H1 (cell line): Measurements from ENCODE around the gene GSTM3. TPM values are rescaled to one million over a fixed set of nuclear protein-coding genes. Genes with fewer than 3 reads are reported as not detected.
A peak's percentile ranks its signal among the peaks of the same experiment; 100 is the strongest.

Experiments used
- CTCF ChIA-PET: fragments of 300-600 bp; sonication (Branson Sonifier 250); formaldehyde crosslinking; loops from one replicate; lab custom pipeline; 2021; ENCODE audit not compliant: partially characterized antibody; lab: Charles Lee
- POLR2A ChIA-PET: fragments of 300-600 bp; sonication (Branson Sonifier 250); formaldehyde crosslinking; loops from one replicate; lab custom pipeline; 2021; ENCODE audit warnings: inconsistent platforms; ENCODE audit not compliant: partially characterized antibody; lab: Charles Lee
- DNase-seq, 2 experiments: peaks; one replicate each; pipeline versions ENCODE4 v3.0.0 to v3.0.0-alpha.2; 2010 to 2022; ENCODE audit warnings: low spot score in 2 of 2, low read depth in 1 of 2, mixed read lengths in 1 of 2
- FAIRE-seq: peaks from 2 replicates; lab custom pipeline; 2011; peaks lifted over from hg19 to GRCh38; lab: Jason Lieb, UNC
- H2AFZ ChIP-seq: 2 replicates; pipeline ENCODE4 v1.8.1; 2012; ENCODE audit warnings: low read length, inconsistent platforms
- H2AK5ac ChIP-seq: 2 replicates; pipeline ENCODE4 v1.6.1; 2013; ENCODE audit warnings: low read depth, low read length
- H2BK120ac ChIP-seq: replicated peaks from 2 replicates; pipeline ENCODE3; 2013; ENCODE audit warnings: low read depth, low read length, inconsistent platforms
- H2BK12ac ChIP-seq: 2 replicates; pipeline ENCODE4 v1.6.1; 2013; ENCODE audit warnings: low read depth, low read length
- H2BK15ac ChIP-seq: 2 replicates; pipeline ENCODE4 v1.6.1; 2013; ENCODE audit warnings: low read length
- H2BK20ac ChIP-seq: 2 replicates; pipeline ENCODE4 v1.6.1; 2013; ENCODE audit warnings: low read length
- H2BK5ac ChIP-seq: 2 replicates; pipeline ENCODE4 v1.6.1; 2013; ENCODE audit warnings: low read depth, low read length
- H3K14ac ChIP-seq: 2 replicates; pipeline ENCODE4 v1.6.1; 2013; ENCODE audit warnings: inconsistent platforms; ENCODE audit not compliant: insufficient read length
- H3K18ac ChIP-seq: 2 replicates; pipeline ENCODE4 v1.6.1; 2013; ENCODE audit warnings: low read length; ENCODE audit errors: extremely low read depth
- H3K23ac ChIP-seq: 2 replicates; pipeline ENCODE4 v1.6.1; 2013; ENCODE audit warnings: inconsistent platforms; ENCODE audit not compliant: insufficient read length
- H3K23me2 ChIP-seq: 2 replicates; pipeline ENCODE4 v1.6.1; 2013; ENCODE audit warnings: low read depth, low read length
- H3K27ac ChIP-seq: 2 replicates; pipeline ENCODE4 v1.6.1; 2011; ENCODE audit warnings: low read depth, low read length, inconsistent platforms
- H3K27me3 ChIP-seq, 4 experiments: replicated peaks in 1 of 4; 1 replicate in 1 of 4; 2 replicates in 3 of 4; pipeline versions ENCODE4 v1.6.1 to v1.8.1; 2011 to 2013; ENCODE audit warnings: low read length in 3 of 4, mild to moderate bottlenecking in 3 of 4, inconsistent platforms in 2 of 4, mixed read lengths in 2 of 4, moderate library complexity in 1 of 4; ENCODE audit not compliant: control insufficient read depth in 3 of 4, insufficient read depth in 3 of 4; ENCODE audit errors: extremely low read depth in 1 of 4
- H3K36me3 ChIP-seq, 4 experiments: 2 replicates each; pipeline versions ENCODE4 v1.6.1 to v1.8.1; 2011 to 2013; ENCODE audit warnings: mild to moderate bottlenecking in 4 of 4, low read length in 3 of 4, moderate library complexity in 2 of 4, control low read depth in 1 of 4, inconsistent platforms in 1 of 4; ENCODE audit not compliant: insufficient read depth in 4 of 4, control insufficient read depth in 2 of 4
- H3K4ac ChIP-seq: replicated peaks from 2 replicates; pipeline ENCODE3; 2013; ENCODE audit warnings: low read length, low read depth, mixed read lengths, inconsistent platforms; ENCODE audit not compliant: insufficient read length
- H3K4me1 ChIP-seq, 4 experiments: replicated peaks in 1 of 4; 1 replicate in 1 of 4; 2 replicates in 3 of 4; pipeline versions ENCODE4 v1.6.1 to v1.8.1; 2011 to 2013; ENCODE audit warnings: low read length in 3 of 4, inconsistent platforms in 2 of 4, mixed read lengths in 1 of 4; ENCODE audit not compliant: insufficient read depth in 4 of 4, control insufficient read depth in 3 of 4
- H3K4me2 ChIP-seq, 2 experiments: 2 replicates each; pipeline versions ENCODE4 v1.6.1 to v1.8.1; 2011 to 2013; ENCODE audit warnings: low read depth in 2 of 2, low read length in 2 of 2, control low read depth in 1 of 2, inconsistent platforms in 1 of 2, mild to moderate bottlenecking in 1 of 2; ENCODE audit not compliant: insufficient read depth in 1 of 2
- H3K4me3 ChIP-seq, 4 experiments: fragments of 200-600, 300-600 bp in 1 of 4; sonication (generic), shearing (Covaris generic), sonication (Bioruptor Twin) in 1 of 4; 2 replicates each; pipeline versions ENCODE4 v1.5.1 to v1.8.1; 2011 to 2016; ENCODE audit warnings: low read length in 4 of 4, low read depth in 3 of 4, control low read depth in 2 of 4, inconsistent platforms in 2 of 4, mild to moderate bottlenecking in 2 of 4, mixed read lengths in 1 of 4, moderate library complexity in 1 of 4; ENCODE audit not compliant: insufficient read depth in 2 of 4; ENCODE audit errors: extremely low read depth in 1 of 4
- H3K56ac ChIP-seq: replicated peaks from 2 replicates; pipeline ENCODE3; 2013; ENCODE audit warnings: low read depth, mild to moderate bottlenecking, mixed read lengths, low read length, inconsistent platforms; ENCODE audit not compliant: insufficient read length
- H3K79me1 ChIP-seq: 2 replicates; pipeline ENCODE4 v1.6.1; 2013; ENCODE audit warnings: low read depth, low read length, control low read depth
- H3K79me2 ChIP-seq, 2 experiments: 2 replicates each; pipeline versions ENCODE4 v1.6.1 to v1.8.1; 2012 to 2013; ENCODE audit warnings: low read length in 2 of 2, mild to moderate bottlenecking in 2 of 2, inconsistent platforms in 1 of 2; ENCODE audit not compliant: insufficient read depth in 2 of 2, control insufficient read depth in 1 of 2
- H3K9ac ChIP-seq, 4 experiments: replicated peaks in 1 of 4; 1 replicate in 1 of 4; 2 replicates in 3 of 4; pipeline versions ENCODE4 v1.6.1 to v1.8.1; 2011 to 2013; ENCODE audit warnings: low read depth in 3 of 4, low read length in 3 of 4, control low read depth in 2 of 4, mild to moderate bottlenecking in 2 of 4, moderate library complexity in 2 of 4, inconsistent platforms in 1 of 4; ENCODE audit errors: extremely low read depth in 1 of 4
- H3K9me3 ChIP-seq, 2 experiments: 2 replicates each; pipeline versions ENCODE4 v1.6.1 to v1.8.1; 2012 to 2013; ENCODE audit warnings: mild to moderate bottlenecking in 2 of 2, moderate library complexity in 2 of 2, control low read depth in 1 of 2, inconsistent platforms in 1 of 2, low read depth in 1 of 2, low read length in 1 of 2, mixed read lengths in 1 of 2; ENCODE audit not compliant: insufficient read depth in 2 of 2
- H4K20me1 ChIP-seq, 2 experiments: replicated peaks in 1 of 2; 2 replicates each; pipeline versions ENCODE3 to v1.8.1; 2011 to 2013; ENCODE audit warnings: inconsistent platforms in 2 of 2, low read length in 2 of 2, mild to moderate bottlenecking in 1 of 2; ENCODE audit not compliant: insufficient read depth in 2 of 2, control insufficient read depth in 1 of 2
- H4K5ac ChIP-seq: 2 replicates; pipeline ENCODE4 v1.6.1; 2013; ENCODE audit warnings: low read length, low read depth, mixed read lengths, inconsistent platforms; ENCODE audit not compliant: insufficient read length
- H4K8ac ChIP-seq: 2 replicates; pipeline ENCODE4 v1.8.0; 2013; ENCODE audit warnings: mild to moderate bottlenecking, moderate library complexity, low read length, inconsistent platforms; ENCODE audit not compliant: insufficient read depth; ENCODE audit errors: extremely low read depth
- H4K91ac ChIP-seq: replicated peaks from 2 replicates; pipeline ENCODE3; 2013; ENCODE audit warnings: low read length, mixed read lengths, inconsistent platforms; ENCODE audit not compliant: insufficient read length
- BCL11A ChIP-seq, 2 experiments: IDR thresholded peaks; one replicate each; pipeline ENCODE4 v1.6.1; 2011; ENCODE audit warnings: low read depth in 2 of 2, low read length in 2 of 2, mild to moderate bottlenecking in 2 of 2
- BRCA1 ChIP-seq: IDR thresholded peaks from 2 replicates; pipeline ENCODE4 v1.6.1; 2012; ENCODE audit warnings: low read depth, low read length, improper control_type of control experiment
- CBX5 ChIP-seq: fragments of 300-800, 300-1000 bp; sonication (generic); IDR thresholded peaks from 2 replicates; pipeline ENCODE4 v1.7.1; 2016; ENCODE audit warnings: antibody characterized with exemption, low read length, low read depth
- CHD1 ChIP-seq: IDR thresholded peaks from 2 replicates; pipeline ENCODE4 v1.6.1; 2012; ENCODE audit warnings: low read depth, low read length, improper control_type of control experiment
- CREB1 ChIP-seq: IDR thresholded peaks from 2 replicates; pipeline ENCODE4 v1.6.1; 2012; ENCODE audit warnings: inconsistent platforms
- GABPA ChIP-seq: IDR thresholded peaks from 2 replicates; pipeline ENCODE4 v1.6.1; 2011; ENCODE audit warnings: mild to moderate bottlenecking, low read length, moderate library complexity, borderline replicate concordance; ENCODE audit not compliant: insufficient read depth
- PHF8 ChIP-seq: fragments of 200-600 bp; sonication (generic); conservative IDR thresholded peaks from 2 replicates; pipeline ENCODE4 v1.7.1; 2012; ENCODE audit warnings: low read depth, mild to moderate bottlenecking, inconsistent platforms, low read length, moderate library complexity
- SP1 ChIP-seq: IDR thresholded peaks from 2 replicates; pipeline ENCODE4 v1.6.1; 2011; ENCODE audit warnings: low read depth, low read length
- TCF12 ChIP-seq: IDR thresholded peaks from 2 replicates; pipeline ENCODE4 v1.6.1; 2011; ENCODE audit warnings: low read depth, mild to moderate bottlenecking, low read length
- TEAD4 ChIP-seq: IDR thresholded peaks from 2 replicates; pipeline ENCODE4 v1.6.1; 2012; ENCODE audit warnings: low read depth, low read length, inconsistent platforms, mixed read lengths
- WGBS, 2 experiments: shearing (Covaris generic) in 1 of 2; methylation state at CpG; one replicate each; pipeline versions ENCODE4 v1.1.6 to v1.1.7; 2013 to 2015; ENCODE audit warnings: low lambda C conversion rate in 2 of 2, mixed read lengths in 2 of 2, inconsistent platforms in 1 of 2, low coverage in 1 of 2, missing lambda C conversion rate in 1 of 2; ENCODE audit not compliant: insufficient replicate concordance in 2 of 2, insufficient coverage in 1 of 2, insufficient read length in 1 of 2; ENCODE audit errors: extremely low coverage in 1 of 2, missing lambda C conversion rate in 1 of 2; 5-methylcytosine and 5-hydroxymethylcytosine counted together
- polyA plus RNA-seq, 7 experiments: library from polyadenylated mRNA; depleted of rRNA in 3 of 7; stranded (reverse) in 5 of 7; unstranded in 2 of 7; fragments of >200 nt in 5 of 7; fragments of 200-250 nt in 2 of 7; gene quantifications; 1 replicate in 5 of 7; 2 replicates in 1 of 7; 4 replicates in 1 of 7; pipeline versions ENCODE4 v1.2.1 to v1.2.3, GENCODE V29; 2011 to 2013; ENCODE audit warnings: missing spikeins in 2 of 7, mixed read lengths in 2 of 7
- total RNA-seq: library from RNA; stranded (reverse); fragmentation: NEBNext Ultra II Directional; extraction: Animal tissue kit (Norgen Biotek cat#: 25700); gene quantifications from 2 replicates; pipeline ENCODE4 v1.2.1, GENCODE V29; 2021

The GSTM3 gene
- total and polyA plus RNA-seq, 2 of the 8 experiments (the other 6 are each of a cell fraction or from before 2014, with no cell fraction given) = 2.2 to 5.1 TPM

GRCh38 chr1:109790329-109790728, 49.5 kb upstream of the GSTM3 start:
- no peak for DNase-seq
- H3K9ac ChIP-seq = no peak overlapping the region
- 95% methylated on average over 2 of the region's 2 CpGs; no CpG with 5 or more reads in 1 of the 2 experiments for WGBS, 2 experiments
- H3K79me1 ChIP-seq = no peaks in the 10 kb centered on the region
- H2AFZ ChIP-seq = no peak overlapping the region
- no peak overlapping the region for H3K4me2 ChIP-seq
- no peak overlapping the region for H3K4me3 ChIP-seq
- H4K8ac ChIP-seq = peak overlapping the region; percentile 57; the same call in 1 of the 2 replicates
- no peak for TF ChIP-seq SP1
- TF ChIP-seq PHF8 = no peak
- TF ChIP-seq CHD1 = no peak
- TF ChIP-seq BCL11A (IDR thresholded peaks at IDR 0.05; ENCODE audit: low read depth in 2 of 2, low read length in 2 of 2) = no peak
- TF ChIP-seq TCF12 = no peak
- TF ChIP-seq CBX5 = no peak
- TF ChIP-seq TEAD4 = no peak
- TF ChIP-seq GABPA = no peak
- no peak for TF ChIP-seq BRCA1
- TF ChIP-seq CREB1 = no peak
- H4K20me1 ChIP-seq = no peaks in the 10 kb centered on the region
- no peak overlapping the region for H4K91ac ChIP-seq
- no peaks in the 10 kb centered on the region for H3K23me2 ChIP-seq
- ChIA-PET CTCF (interaction anchor here (0.7 to 27.2 kb wide), 21 partner anchors 13 to 244 kb away, joined by 3 to 700 read pairs (median 4); partner anchors contain the start of gene AHCYL1), POLR2A (interaction anchor here (0.8 to 2.4 kb wide), 2 partner anchors 169 to 195 kb away, joined by 3 to 10 read pairs; partner anchors contain the start of gene AHCYL1)
- FAIRE-seq = no peak
- H2BK12ac ChIP-seq = no peak overlapping the region
- H2AK5ac ChIP-seq = no peak overlapping the region
- H3K4ac ChIP-seq = no peak overlapping the region
- H2BK120ac ChIP-seq = no peak overlapping the region
- H2BK15ac ChIP-seq = no peak overlapping the region
- no peaks in the 10 kb centered on the region for H3K9me3 ChIP-seq
- no peak overlapping the region for H3K27ac ChIP-seq
- H3K23ac ChIP-seq = no peak overlapping the region
- no peaks in the 10 kb centered on the region for H3K36me3 ChIP-seq
- H3K79me2 ChIP-seq = no peaks in the 10 kb centered on the region
- H2BK5ac ChIP-seq = no peak overlapping the region
- H3K14ac ChIP-seq = no peak overlapping the region
- no peak overlapping the region for H3K56ac ChIP-seq
- H2BK20ac ChIP-seq = no peak overlapping the region
- no peak overlapping the region for H3K18ac ChIP-seq
- peaks cover 0 to 18% (median 7%) of the 10 kb centered on the region in 4 experiments; a peak in 6 of 7 replicates for H3K4me1 ChIP-seq
- no peak overlapping the region for H4K5ac ChIP-seq
- H3K27me3 ChIP-seq = peaks cover 0 to 3% (median 2%) of the 10 kb centered on the region in 4 experiments; a peak in 2 of 7 replicates
